ENCODE measurements around the gene MGA.

Gene MGA

DNA sequence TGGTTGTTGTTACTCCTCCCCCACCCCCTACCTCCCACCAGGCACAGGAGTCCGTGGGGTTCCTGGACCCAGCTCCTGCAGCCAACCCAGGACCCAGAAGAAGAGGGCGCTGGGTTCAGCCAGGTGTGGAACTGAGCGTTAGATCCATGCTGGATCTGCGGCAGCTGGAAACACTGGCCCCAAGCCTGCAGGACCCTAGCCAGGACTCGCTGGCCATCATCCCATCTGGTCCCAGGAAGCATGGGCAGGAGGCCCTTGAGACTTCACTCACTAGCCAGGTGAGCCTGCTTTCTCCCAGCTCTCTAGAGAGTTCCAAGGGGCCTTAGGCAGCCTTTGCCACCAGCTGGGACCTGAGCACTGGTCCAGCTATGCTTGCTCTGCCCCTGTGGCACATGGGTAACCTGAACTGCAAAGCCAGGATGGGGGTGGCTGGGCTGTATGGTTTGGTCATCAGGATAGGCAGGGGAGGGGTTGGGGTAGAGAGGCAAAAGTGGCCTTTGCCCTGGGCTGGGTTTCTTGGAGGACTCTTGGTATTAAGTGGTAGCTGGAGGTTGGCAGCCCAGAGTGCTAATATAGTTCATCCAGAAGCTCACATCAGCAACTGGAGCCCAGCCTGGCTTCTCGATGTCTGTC, 160.7 kb downstream of the MGA start:
- Mint-ChIP-seq H3K4me3 (no peak overlapping the region), H3K9me3 (no peaks in the 10 kb centered on the region), H3K27me3 (no peaks in the 10 kb centered on the region), H3K4me1 (no peaks in the 10 kb centered on the region), H3K27ac (no peak overlapping the region), H3K36me3 (peaks cover 11% of the 10 kb centered on the region)
- DNase-seq (ENCODE audit: low spot score in 2 of 2) (no peak), ATAC-seq (ENCODE audit: low read depth) (no peak)

DNA sequence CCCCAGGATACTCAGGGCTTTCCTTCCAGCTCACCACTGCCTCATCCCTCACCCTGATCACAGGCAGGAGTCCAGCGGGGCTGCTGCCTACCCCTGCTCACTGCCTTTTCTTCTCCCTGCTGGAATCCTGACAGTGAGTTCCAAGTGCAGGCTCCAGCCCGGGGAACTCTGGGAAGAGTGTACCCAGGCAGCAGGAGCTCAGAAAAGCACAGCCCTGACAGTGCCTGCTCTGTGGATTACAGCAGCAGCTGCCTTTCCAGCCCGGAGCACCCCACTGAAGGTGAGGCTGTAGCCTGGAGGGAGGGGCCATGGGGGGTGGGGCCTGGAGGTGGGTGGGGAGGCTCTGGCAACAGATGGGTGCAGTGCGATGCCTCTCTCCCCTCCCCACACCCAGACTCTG, 161.6 kb downstream of the MGA start:
- no peak for DNase-seq (ENCODE audit: low spot score in 2 of 2)
- ATAC-seq (ENCODE audit: low read depth) = no peak
- Mint-ChIP-seq H3K4me1 (peaks cover 5% of the 10 kb centered on the region), H3K9me3 (no peaks in the 10 kb centered on the region), H3K27me3 (no peaks in the 10 kb centered on the region), H3K27ac (no peak overlapping the region), H3K4me3 (no peak overlapping the region), H3K36me3 (peaks cover 10% of the 10 kb centered on the region)

DNA sequence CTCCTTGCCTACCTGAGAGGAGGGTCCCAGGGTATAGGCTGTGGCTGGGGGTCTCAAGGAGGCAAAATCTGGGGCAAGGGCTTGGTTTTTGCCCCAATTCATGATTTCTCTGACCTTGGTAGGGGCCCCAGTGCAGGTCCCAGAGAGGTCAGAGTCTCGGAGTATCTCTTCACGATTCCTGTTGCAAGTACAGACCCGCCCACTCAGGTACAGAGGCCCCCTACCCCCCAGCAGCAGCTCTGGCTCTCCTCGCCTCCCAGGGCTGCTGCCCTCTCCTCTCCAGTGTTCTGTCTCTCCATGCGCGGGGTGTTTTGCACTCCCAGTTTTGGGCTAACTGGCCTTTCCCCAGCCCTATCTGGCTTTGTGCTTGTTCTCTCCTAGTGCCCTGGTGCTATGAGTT, 162.3 kb downstream of the MGA start:
- no peak overlapping the region for H3K27ac Mint-ChIP-seq
- peaks cover 10% of the 10 kb centered on the region for H3K36me3 Mint-ChIP-seq

More for the DNA sequence above, 162.3 kb downstream of the MGA start:
- Mint-ChIP-seq H3K4me3 (no peak overlapping the region), H3K27me3 (no peaks in the 10 kb centered on the region), H3K9me3 (no peaks in the 10 kb centered on the region), H3K4me1 (peaks cover 5% of the 10 kb centered on the region)
- ATAC-seq (ENCODE audit: low read depth) = no peak
- DNase-seq (ENCODE audit: low spot score in 2 of 2) = no peak
